NCI-H345 (cell line): ENCODE data around the gene HNRNPH3.
"Not testable (repeated sequence)": the region's sequence is repeated elsewhere in the genome, so short reads cannot be mapped to it uniquely, and the experiment has no call there.

Experiments used
- DNase-seq: peaks from one replicate; lab custom pipeline; 2025; lab: John Stamatoyannopoulos, UW

Gene HNRNPH3

GRCh38 chr10:68331455-68332258, at the start of gene HNRNPH3:
Gene HNRNPH3, plus strand, starts transcription at chr10:68332064. Its CDS starts 5,158 bp downstream, at chr10:68337222.
- peak; percentile 96 for DNase-seq

- no peak for DNase-seq
Measured at GRCh38 chr10:68284062-68285001, 47.5 kb upstream of the HNRNPH3 start.

- DNase-seq, result no peak
Measured at GRCh38 chr10:68288717-68289116, 43.1 kb upstream of the HNRNPH3 start.

GRCh38 chr10:68290736-68291135, 41.1 kb upstream of the HNRNPH3 start:
- DNase-seq, result no peak

- no peak for DNase-seq
Measured at GRCh38 chr10:68296843-68297663, 34.8 kb upstream of the HNRNPH3 start.

GRCh38 chr10:68301301-68301700, 30.6 kb upstream of the HNRNPH3 start:
- no peak for DNase-seq

- DNase-seq, result peak; percentile 11
Measured at GRCh38 chr10:68301790-68302502, 29.9 kb upstream of the HNRNPH3 start.

- DNase-seq, result no peak
Measured at GRCh38 chr10:68302503-68302823, 29.4 kb upstream of the HNRNPH3 start.

GRCh38 chr10:68302871-68303270, 29.0 kb upstream of the HNRNPH3 start:
- DNase-seq, result no peak

- no peak for DNase-seq
Measured at GRCh38 chr10:68303849-68304412, 27.9 kb upstream of the HNRNPH3 start.

- DNase-seq, result no peak
Measured at GRCh38 chr10:68305854-68306253, 26.0 kb upstream of the HNRNPH3 start.

GRCh38 chr10:68310531-68310930, 21.3 kb upstream of the HNRNPH3 start:
- no peak for DNase-seq

GRCh38 chr10:68314930-68315329, 16.9 kb upstream of the HNRNPH3 start:
- DNase-seq, result not testable (repeated sequence)

GRCh38 chr10:68315582-68315981, 16.3 kb upstream of the HNRNPH3 start:
- no peak for DNase-seq

- DNase-seq, result no peak
Measured at GRCh38 chr10:68318331-68319059, 13.4 kb upstream of the HNRNPH3 start.

- not testable (repeated sequence) for DNase-seq
Measured at GRCh38 chr10:68324396-68324795, 7.5 kb upstream of the HNRNPH3 start.

GRCh38 chr10:68327889-68328786, 3.7 kb upstream of the HNRNPH3 start:
- DNase-seq, result no peak

GRCh38 chr10:68329506-68329861, 2.4 kb upstream of the HNRNPH3 start:
- no peak for DNase-seq

- no peak for DNase-seq
Measured at GRCh38 chr10:68330852-68331454, 911 bp upstream of the HNRNPH3 start.
